Measurements from ENCODE around the gene FAM149A.

The FAM149A gene

GRCh38 chr4:186079694-186080093 lies 24.8 kb upstream of the FAM149A start:
- H3K36me3 ChIP-seq (ENCODE audit: insufficient read depth, low read length) = peaks cover 16% of the 10 kb centered on the region
- H3K4me1 ChIP-seq (ENCODE audit: insufficient read depth, low read length) = no peaks in the 10 kb centered on the region
- H3K27me3 ChIP-seq (ENCODE audit: control insufficient read depth in 1 of 2, insufficient read depth in 2 of 2, low read length in 2 of 2) = no peaks in the 10 kb centered on the region
- H3K9ac ChIP-seq (ENCODE audit: low read length) = no peak overlapping the region
- H3K4me3 ChIP-seq (ENCODE audit: low read depth in 1 of 2, low read length in 2 of 2) = no peak overlapping the region
- no peaks in the 10 kb centered on the region for H3K9me3 ChIP-seq (ENCODE audit: low read length)
- H3K27ac ChIP-seq (ENCODE audit: low read depth, low read length) = no peak overlapping the region

GRCh38 chr4:186081202-186081807 lies 23.2 kb upstream of the FAM149A start:
- Histone ChIP-seq H3K27ac (ENCODE audit: low read depth, low read length) (no peak overlapping the region), H3K36me3 (ENCODE audit: insufficient read depth, low read length) (peaks cover 16% of the 10 kb centered on the region), H3K9me3 (ENCODE audit: low read length) (no peaks in the 10 kb centered on the region), H3K9ac (ENCODE audit: low read length) (no peak overlapping the region), H3K27me3 (ENCODE audit: control insufficient read depth in 1 of 2, insufficient read depth in 2 of 2, low read length in 2 of 2) (no peaks in the 10 kb centered on the region), H3K4me3 (ENCODE audit: low read depth in 1 of 2, low read length in 2 of 2) (no peak overlapping the region), H3K4me1 (ENCODE audit: insufficient read depth, low read length) (no peaks in the 10 kb centered on the region)

GRCh38 chr4:186082221-186082620 lies 22.3 kb upstream of the FAM149A start:
- Histone ChIP-seq H3K4me3 (ENCODE audit: low read depth in 1 of 2, low read length in 2 of 2) (no peak overlapping the region), H3K9ac (ENCODE audit: low read length) (no peak overlapping the region), H3K9me3 (ENCODE audit: low read length) (no peaks in the 10 kb centered on the region), H3K36me3 (ENCODE audit: insufficient read depth, low read length) (peaks cover 16% of the 10 kb centered on the region), H3K27ac (ENCODE audit: low read depth, low read length) (no peak overlapping the region), H3K27me3 (ENCODE audit: control insufficient read depth in 1 of 2, insufficient read depth in 2 of 2, low read length in 2 of 2) (no peaks in the 10 kb centered on the region), H3K4me1 (ENCODE audit: insufficient read depth, low read length) (no peaks in the 10 kb centered on the region)

DNA sequence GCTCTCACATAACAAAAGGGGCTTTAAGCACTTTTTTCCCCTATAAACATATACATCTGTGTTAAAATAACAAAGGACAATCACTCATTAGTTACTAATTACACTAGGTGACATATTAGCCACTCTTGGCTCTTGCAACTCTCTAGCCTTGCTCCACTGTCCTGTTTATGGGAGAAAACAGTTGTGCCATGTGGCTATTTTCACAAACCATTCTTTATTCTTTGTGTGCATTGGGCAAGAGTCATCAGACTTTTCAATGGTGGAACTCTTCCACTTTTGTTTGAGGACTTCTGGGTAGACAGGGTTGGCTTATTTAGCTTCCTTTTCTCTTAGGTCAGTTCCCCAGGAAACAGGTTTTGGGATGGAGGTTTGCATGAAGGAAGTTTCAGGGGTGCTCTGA lies 16.0 kb upstream of the FAM149A start:
- Histone ChIP-seq H3K27me3 (ENCODE audit: control insufficient read depth in 1 of 2, insufficient read depth in 2 of 2, low read length in 2 of 2) (no peaks in the 10 kb centered on the region), H3K9ac (ENCODE audit: low read length) (no peak overlapping the region), H3K4me1 (ENCODE audit: insufficient read depth, low read length) (no peaks in the 10 kb centered on the region)

DNA sequence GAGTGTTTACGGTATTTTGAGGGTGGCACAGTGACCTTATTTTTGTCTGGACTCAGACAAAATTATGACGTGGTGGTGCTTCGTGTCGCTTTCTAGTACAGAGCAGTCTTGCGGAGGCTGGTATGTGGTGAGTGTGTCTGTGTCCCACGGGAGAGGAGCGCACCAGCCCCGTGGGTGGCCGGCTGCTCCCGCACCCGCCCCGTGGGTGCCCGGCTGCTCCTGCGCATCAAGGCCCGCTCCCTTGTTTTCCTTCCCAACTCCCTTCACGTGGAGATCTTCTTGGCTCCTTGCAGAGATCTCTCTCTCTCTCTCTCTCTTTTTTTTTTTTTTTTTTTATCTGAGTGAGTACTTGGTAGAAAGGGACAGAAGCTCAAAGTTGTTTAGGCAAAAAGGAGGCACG lies 12.2 kb upstream of the FAM149A start:
- no peaks in the 10 kb centered on the region for H3K27me3 ChIP-seq (ENCODE audit: control insufficient read depth in 1 of 2, insufficient read depth in 2 of 2, low read length in 2 of 2)
- no peaks in the 10 kb centered on the region for H3K4me1 ChIP-seq (ENCODE audit: insufficient read depth, low read length)
- no peaks in the 10 kb centered on the region for H3K9me3 ChIP-seq (ENCODE audit: low read length)
- H3K36me3 ChIP-seq (ENCODE audit: insufficient read depth, low read length) = no peaks in the 10 kb centered on the region
- no peak overlapping the region for H3K4me3 ChIP-seq (ENCODE audit: low read depth in 1 of 2, low read length in 2 of 2)
- no peak overlapping the region for H3K27ac ChIP-seq (ENCODE audit: low read depth, low read length)
- H3K9ac ChIP-seq (ENCODE audit: low read length) = no peak overlapping the region

More for the DNA sequence above, 16.0 kb upstream of the FAM149A start:
- no peaks in the 10 kb centered on the region for H3K36me3 ChIP-seq (ENCODE audit: insufficient read depth, low read length)
- H3K9me3 ChIP-seq (ENCODE audit: low read length) = no peaks in the 10 kb centered on the region
- no peak overlapping the region for H3K4me3 ChIP-seq (ENCODE audit: low read depth in 1 of 2, low read length in 2 of 2)
- H3K27ac ChIP-seq (ENCODE audit: low read depth, low read length) = no peak overlapping the region

DNA sequence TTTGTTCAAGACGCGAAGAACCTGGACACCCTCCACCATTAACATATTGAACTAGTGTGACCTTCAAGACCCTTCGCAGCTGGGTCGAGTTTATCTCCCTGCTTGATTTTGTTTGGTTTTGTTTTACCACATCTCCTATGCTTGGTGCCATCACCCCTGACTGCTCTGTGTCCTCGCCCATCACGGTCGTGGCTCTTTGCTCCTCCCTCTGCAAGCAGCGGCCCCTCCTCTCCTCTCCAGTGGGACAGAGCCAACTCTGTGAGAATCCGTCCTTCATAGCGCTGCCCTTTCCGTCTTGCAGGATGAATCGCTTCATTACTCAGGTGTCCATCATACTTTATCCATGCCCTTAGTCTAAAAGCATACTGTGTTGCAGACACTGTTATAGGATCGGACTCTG lies 9.1 kb upstream of the FAM149A start:
- H3K36me3 ChIP-seq (ENCODE audit: insufficient read depth, low read length) = no peaks in the 10 kb centered on the region
- H3K9me3 ChIP-seq (ENCODE audit: low read length) = no peaks in the 10 kb centered on the region
- no peak overlapping the region for H3K27ac ChIP-seq (ENCODE audit: low read depth, low read length)
- H3K4me1 ChIP-seq (ENCODE audit: insufficient read depth, low read length) = no peaks in the 10 kb centered on the region
- no peak overlapping the region for H3K9ac ChIP-seq (ENCODE audit: low read length)
- H3K27me3 ChIP-seq (ENCODE audit: control insufficient read depth in 1 of 2, insufficient read depth in 2 of 2, low read length in 2 of 2) = no peaks in the 10 kb centered on the region
- H3K4me3 ChIP-seq (ENCODE audit: low read depth in 1 of 2, low read length in 2 of 2) = no peak overlapping the region

GRCh38 chr4:186096681-186097165 lies 7.8 kb upstream of the FAM149A start:
- Histone ChIP-seq H3K27ac (ENCODE audit: low read depth, low read length) (no peak overlapping the region), H3K9ac (ENCODE audit: low read length) (no peak overlapping the region), H3K4me1 (ENCODE audit: insufficient read depth, low read length) (no peaks in the 10 kb centered on the region), H3K9me3 (ENCODE audit: low read length) (no peaks in the 10 kb centered on the region), H3K4me3 (ENCODE audit: low read depth in 1 of 2, low read length in 2 of 2) (no peak overlapping the region), H3K27me3 (ENCODE audit: control insufficient read depth in 1 of 2, insufficient read depth in 2 of 2, low read length in 2 of 2) (no peaks in the 10 kb centered on the region), H3K36me3 (ENCODE audit: insufficient read depth, low read length) (no peaks in the 10 kb centered on the region)

DNA sequence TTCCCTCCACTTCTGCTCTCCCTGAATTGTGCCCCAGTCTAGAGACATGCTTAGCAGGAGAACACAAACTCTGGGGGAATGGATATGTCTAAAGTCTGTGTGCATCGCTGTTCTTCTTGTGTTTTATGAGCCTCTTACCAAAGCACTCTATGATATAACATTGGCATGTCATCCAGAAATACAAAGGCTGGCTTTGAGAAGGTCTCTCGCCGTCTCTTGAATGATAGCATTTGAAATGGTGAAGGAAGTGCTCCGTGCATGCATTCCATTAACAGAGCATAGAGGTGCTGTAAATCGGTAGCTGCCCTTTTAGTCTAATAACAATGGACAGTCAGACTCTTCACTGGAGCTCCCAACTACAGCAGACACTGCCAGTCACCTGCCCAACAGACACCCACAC lies 7.1 kb upstream of the FAM149A start:
- Histone ChIP-seq H3K4me3 (ENCODE audit: low read depth in 1 of 2, low read length in 2 of 2) (no peak overlapping the region), H3K4me1 (ENCODE audit: insufficient read depth, low read length) (no peaks in the 10 kb centered on the region), H3K9ac (ENCODE audit: low read length) (no peak overlapping the region), H3K9me3 (ENCODE audit: low read length) (no peaks in the 10 kb centered on the region), H3K27ac (ENCODE audit: low read depth, low read length) (no peak overlapping the region), H3K27me3 (ENCODE audit: control insufficient read depth in 1 of 2, insufficient read depth in 2 of 2, low read length in 2 of 2) (no peaks in the 10 kb centered on the region), H3K36me3 (ENCODE audit: insufficient read depth, low read length) (no peaks in the 10 kb centered on the region)

DNA sequence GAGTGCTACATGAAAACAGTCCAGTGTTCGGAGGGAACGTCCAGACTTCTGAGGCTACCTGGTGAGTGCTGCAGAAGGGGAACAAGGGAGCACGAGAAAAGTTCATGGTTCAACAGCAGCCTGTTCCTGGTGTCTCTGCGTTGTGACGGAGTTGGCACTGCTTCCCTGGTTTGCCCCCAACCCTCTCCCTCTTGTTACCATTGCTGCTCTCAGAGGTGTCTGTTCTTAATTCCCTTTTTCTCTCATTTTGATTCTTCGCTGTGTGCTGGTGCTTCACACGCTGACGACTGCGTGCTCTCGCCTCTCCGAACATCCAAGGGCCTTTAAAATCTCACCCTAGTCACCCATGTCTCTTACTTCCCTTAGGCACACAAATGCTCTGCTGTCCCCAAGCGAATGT lies 1.6 kb upstream of the FAM149A start:
- no peak overlapping the region for H3K4me3 ChIP-seq (ENCODE audit: low read depth in 1 of 2, low read length in 2 of 2)
- peaks cover 0 to 7% of the 10 kb centered on the region in 2 donors for H3K27me3 ChIP-seq (ENCODE audit: control insufficient read depth in 1 of 2, insufficient read depth in 2 of 2, low read length in 2 of 2)
- H3K4me1 ChIP-seq (ENCODE audit: insufficient read depth, low read length) = peaks cover 4% of the 10 kb centered on the region
- H3K9ac ChIP-seq (ENCODE audit: low read length) = no peak overlapping the region
- H3K36me3 ChIP-seq (ENCODE audit: insufficient read depth, low read length) = no peaks in the 10 kb centered on the region
- no peaks in the 10 kb centered on the region for H3K9me3 ChIP-seq (ENCODE audit: low read length)
- H3K27ac ChIP-seq (ENCODE audit: low read depth, low read length) = no peak overlapping the region

GRCh38 chr4:186104890-186105646 lies 564 bp downstream of the FAM149A start:
- H3K27me3 ChIP-seq (ENCODE audit: control insufficient read depth in 1 of 2, insufficient read depth in 2 of 2, low read length in 2 of 2) = peaks cover 0 to 7% of the 10 kb centered on the region in 2 donors
- H3K4me3 ChIP-seq (ENCODE audit: low read depth in 1 of 2, low read length in 2 of 2) = peak overlapping the region; percentile 49 to 84
- H3K9me3 ChIP-seq (ENCODE audit: low read length) = no peaks in the 10 kb centered on the region
- peak overlapping the region; percentile 32 for H3K27ac ChIP-seq (ENCODE audit: low read depth, low read length)
- no peak overlapping the region for H3K9ac ChIP-seq (ENCODE audit: low read length)
- no peaks in the 10 kb centered on the region for H3K36me3 ChIP-seq (ENCODE audit: insufficient read depth, low read length)
- peaks cover 4% of the 10 kb centered on the region for H3K4me1 ChIP-seq (ENCODE audit: insufficient read depth, low read length)

DNA sequence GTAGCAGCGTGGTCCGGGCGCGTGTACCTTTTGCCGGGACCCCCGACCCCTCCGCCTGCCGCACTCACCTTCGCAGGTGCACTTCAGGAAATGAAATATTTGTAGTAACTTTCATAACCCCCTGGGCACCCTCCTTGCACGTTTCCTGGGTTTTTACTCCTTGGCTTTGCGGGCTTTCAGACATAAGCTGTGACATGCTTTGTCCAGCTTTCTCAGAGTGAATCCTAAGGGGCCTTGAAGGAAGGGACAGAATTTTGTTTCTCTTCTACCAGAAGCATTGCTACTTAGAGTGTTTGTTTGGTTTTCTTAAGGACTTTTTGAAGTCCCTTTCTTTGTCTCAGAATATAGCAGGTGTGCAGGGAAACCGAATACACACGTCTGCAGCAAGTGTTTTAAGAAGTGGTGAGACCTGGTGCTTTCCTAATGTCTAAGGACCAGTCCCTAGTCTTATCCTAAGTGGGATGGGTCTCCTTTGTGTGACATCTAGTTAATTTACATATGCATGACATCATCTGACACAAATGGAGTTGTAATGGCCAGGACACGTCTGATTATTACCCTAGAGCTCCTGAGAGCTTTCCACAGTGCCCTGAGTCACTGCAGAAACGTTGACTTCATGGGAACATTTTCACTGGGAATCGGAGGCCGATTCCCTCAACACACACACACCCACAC lies 1.3 kb downstream of the FAM149A start:
- Histone ChIP-seq H3K4me3 (ENCODE audit: low read depth in 1 of 2, low read length in 2 of 2) (peak overlapping the region; percentile 49 to 84), H3K36me3 (ENCODE audit: insufficient read depth, low read length) (no peaks in the 10 kb centered on the region), H3K9me3 (ENCODE audit: low read length) (no peaks in the 10 kb centered on the region), H3K9ac (ENCODE audit: low read length) (no peak overlapping the region), H3K27me3 (ENCODE audit: control insufficient read depth in 1 of 2, insufficient read depth in 2 of 2, low read length in 2 of 2) (peaks cover 0 to 7% of the 10 kb centered on the region in 2 donors), H3K27ac (ENCODE audit: low read depth, low read length) (peak overlapping the region; percentile 20), H3K4me1 (ENCODE audit: insufficient read depth, low read length) (peaks cover 4% of the 10 kb centered on the region)
